GM12865 (cell line): ENCODE data around the gene PPP2R2C.

ENCODE experiments used
- DNase-seq: peaks from one replicate; pipeline ENCODE4 v3.0.0; 2010; ENCODE audit warnings: low read depth
- H3K4me3 ChIP-seq: 2 replicates; pipeline ENCODE4 v1.5.1; 2011; ENCODE audit warnings: mild to moderate bottlenecking, low read depth, low read length, control low read depth
- TF ChIP-seq, protein P1 (sequence below): IDR thresholded peaks from 2 replicates; pipeline ENCODE4 v1.5.1; 2011; ENCODE audit warnings: low read length, control low read depth, low read depth, inconsistent platforms; ENCODE audit not compliant: insufficient read depth; ENCODE audit errors: missing control alignments

Gene PPP2R2C

DNA sequence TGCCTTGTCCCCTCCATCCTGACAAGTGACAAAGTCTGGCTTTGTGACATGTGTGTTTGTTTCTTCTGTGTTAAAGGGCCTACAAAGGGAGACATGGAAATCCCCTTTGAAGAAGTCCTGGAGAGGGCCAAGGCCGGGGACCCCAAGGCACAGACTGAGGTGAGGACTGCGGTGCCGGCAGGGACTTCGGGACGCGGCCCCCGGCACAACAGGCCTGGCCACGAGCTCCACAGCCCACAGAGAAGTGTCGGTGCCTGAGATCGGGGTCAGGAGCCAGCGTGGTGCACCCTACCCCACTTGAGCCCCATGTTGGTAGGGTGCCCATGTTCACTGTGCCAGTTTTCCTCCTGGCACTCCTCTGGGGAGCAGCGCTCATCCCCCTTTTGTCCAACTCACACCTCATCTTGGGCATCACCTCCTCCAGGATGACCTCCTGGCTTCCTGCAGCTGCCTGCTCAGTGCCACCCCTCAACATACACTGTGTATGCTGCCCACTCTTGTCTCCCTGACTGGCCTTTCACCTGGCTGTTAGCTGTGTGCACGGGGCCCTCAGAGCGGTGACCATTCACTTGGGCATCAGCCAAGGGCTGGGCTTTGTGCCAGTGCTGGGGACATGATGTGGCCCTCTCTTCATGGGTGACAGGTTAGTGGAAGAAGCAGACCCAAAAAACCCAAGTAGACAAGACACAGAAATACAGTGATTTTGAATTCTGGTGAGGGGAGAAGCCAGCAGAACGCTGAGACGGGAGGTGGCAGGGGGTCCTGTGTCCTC lies 185.2 kb downstream of the PPP2R2C start:
- TF ChIP-seq, protein P1, sequence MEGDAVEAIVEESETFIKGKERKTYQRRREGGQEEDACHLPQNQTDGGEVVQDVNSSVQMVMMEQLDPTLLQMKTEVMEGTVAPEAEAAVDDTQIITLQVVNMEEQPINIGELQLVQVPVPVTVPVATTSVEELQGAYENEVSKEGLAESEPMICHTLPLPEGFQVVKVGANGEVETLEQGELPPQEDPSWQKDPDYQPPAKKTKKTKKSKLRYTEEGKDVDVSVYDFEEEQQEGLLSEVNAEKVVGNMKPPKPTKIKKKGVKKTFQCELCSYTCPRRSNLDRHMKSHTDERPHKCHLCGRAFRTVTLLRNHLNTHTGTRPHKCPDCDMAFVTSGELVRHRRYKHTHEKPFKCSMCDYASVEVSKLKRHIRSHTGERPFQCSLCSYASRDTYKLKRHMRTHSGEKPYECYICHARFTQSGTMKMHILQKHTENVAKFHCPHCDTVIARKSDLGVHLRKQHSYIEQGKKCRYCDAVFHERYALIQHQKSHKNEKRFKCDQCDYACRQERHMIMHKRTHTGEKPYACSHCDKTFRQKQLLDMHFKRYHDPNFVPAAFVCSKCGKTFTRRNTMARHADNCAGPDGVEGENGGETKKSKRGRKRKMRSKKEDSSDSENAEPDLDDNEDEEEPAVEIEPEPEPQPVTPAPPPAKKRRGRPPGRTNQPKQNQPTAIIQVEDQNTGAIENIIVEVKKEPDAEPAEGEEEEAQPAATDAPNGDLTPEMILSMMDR: no peak
- no peak for DNase-seq
- H3K4me3 ChIP-seq: no peak overlapping the region

- no peak for DNase-seq
- TF ChIP-seq, protein P1: no peak
- H3K4me3 ChIP-seq: no peak overlapping the region
These were observed 189.1 kb downstream of the PPP2R2C start for GRCh38 chr4:6283282-6283681.

- DNase-seq: no peak
These were observed 190.1 kb downstream of the PPP2R2C start for GRCh38 chr4:6282314-6282771.

DNA sequence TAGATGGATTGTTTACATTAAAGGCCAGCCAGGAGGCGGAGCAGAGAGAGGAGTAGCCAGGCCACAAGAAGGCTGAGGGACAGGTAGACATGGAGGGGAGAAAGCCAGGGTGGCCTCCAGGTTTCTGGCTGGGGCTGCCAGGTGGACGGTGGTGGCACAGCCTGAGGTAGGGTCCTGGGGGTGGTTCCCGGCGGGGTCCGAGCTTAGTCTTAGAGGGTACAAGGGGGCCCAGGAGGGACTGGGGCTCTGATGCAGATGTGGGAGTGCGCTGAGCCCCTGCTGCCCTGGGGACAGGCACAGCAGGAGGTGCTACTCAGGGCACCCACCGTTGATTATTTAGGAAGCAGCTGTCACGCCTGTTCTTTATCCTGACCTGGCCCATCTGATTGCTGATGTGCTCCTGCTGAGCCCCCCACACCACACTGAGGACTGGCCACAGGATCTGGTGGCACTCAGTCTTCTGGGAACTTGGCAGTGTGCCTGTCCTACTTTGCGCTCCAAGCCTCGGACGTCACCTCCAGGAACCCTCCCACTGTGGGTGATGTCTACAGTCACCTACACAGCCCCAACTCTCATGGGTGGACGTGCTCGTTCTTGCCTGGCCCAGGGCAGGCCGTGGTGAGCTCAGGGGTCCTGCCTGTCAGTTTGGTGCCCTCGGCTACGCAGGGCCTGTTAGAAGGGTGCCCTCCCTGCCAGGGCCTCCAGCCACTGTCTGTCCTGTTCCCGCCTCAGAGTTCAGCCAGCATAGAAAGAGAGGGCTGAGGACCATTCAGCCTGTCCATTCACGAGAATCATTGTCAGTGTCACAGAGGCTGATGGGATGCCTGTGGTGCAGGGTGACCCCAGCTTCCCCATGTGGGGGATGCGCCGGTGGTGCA lies 190.7 kb downstream of the PPP2R2C start:
- DNase-seq: no peak
- H3K4me3 ChIP-seq: no peak overlapping the region
- TF ChIP-seq, protein P1: no peak

More at GRCh38 chr4:6282314-6282771, 190.1 kb downstream of the PPP2R2C start:
- H3K4me3 ChIP-seq: no peak overlapping the region
- TF ChIP-seq, protein P1: no peak

GRCh38 chr4:6280365-6280996 lies 191.9 kb downstream of the PPP2R2C start:
- TF ChIP-seq, protein P1: no peak
- DNase-seq: no peak
- no peak overlapping the region for H3K4me3 ChIP-seq

DNA sequence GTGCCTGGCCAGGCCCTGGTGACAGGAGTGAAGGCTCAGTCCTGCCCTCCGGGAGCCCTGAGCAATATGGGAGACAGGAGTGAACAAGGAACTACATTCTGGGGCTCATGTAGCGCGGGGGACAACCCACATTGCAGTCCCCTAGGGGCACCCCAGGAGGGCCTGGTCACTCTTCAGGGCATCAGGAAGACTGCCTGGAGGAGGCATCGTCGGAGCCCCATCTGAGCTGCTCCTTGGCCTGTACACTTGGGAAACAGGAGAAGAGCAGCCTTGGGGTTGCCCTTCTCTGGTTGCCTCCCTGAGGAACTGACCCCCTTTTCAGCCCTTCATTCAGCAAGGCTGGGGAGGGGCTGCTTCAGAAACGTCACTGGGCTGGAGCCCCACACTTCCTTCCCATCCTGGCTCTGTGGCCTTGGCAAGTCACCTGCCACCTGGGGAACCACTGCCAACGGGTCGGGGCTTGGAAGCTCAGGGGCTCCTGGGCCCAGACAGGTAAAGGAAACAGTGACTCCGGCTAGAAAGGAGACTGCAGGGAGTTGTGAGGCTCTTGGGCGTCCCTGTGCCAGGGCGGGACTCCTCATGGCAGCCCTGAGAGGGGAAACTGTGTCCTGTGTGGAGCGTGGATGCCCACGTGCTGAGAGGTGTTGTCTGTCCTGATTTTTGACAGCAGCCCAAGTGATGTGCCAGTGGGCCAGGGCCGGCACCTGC lies 192.7 kb downstream of the PPP2R2C start:
- no peak overlapping the region for H3K4me3 ChIP-seq
- TF ChIP-seq, protein P1: no peak
- no peak for DNase-seq
